ENCODE results near the gene KLK5. TPM values are rescaled to one million over a fixed set of nuclear protein-coding genes. Genes with fewer than 3 reads are reported as not detected.
"Not testable (repeated sequence)": the region's sequence is repeated elsewhere in the genome, so short reads cannot be mapped to it uniquely, and the experiment has no call there.

KLK5 gene
- total RNA-seq, 1 donor from 2014 or later = not detected

GRCh38 chr19:50898018-50898417, 54.8 kb downstream of the KLK5 start:
- intact Hi-C loops (cut with DNase I) = no loop called here
- DNase-seq (ENCODE audit: missing footprints) = no peak
- ATAC-seq = no peak

- no peak for DNase-seq (ENCODE audit: missing footprints)
- intact Hi-C loops (cut with DNase I) = no loop called here
- ATAC-seq = no peak
Measured at GRCh38 chr19:50897612-50898011, 55.2 kb downstream of the KLK5 start.

- no peak for ATAC-seq
- no peak for DNase-seq (ENCODE audit: missing footprints)
- intact Hi-C loops (cut with DNase I) = no loop called here
Measured at GRCh38 chr19:50897191-50897607, 55.6 kb downstream of the KLK5 start.

- DNase-seq (ENCODE audit: missing footprints) (no peak), ATAC-seq (peak; percentile 31)
- intact Hi-C loops (cut with DNase I) = no loop called here
Measured at GRCh38 chr19:50896591-50897190, 56.1 kb downstream of the KLK5 start.

- intact Hi-C loops (cut with DNase I); DNase-seq (ENCODE audit: missing footprints); ATAC-seq: not testable (repeated sequence)
Measured at GRCh38 chr19:50896089-50896590, 56.7 kb downstream of the KLK5 start.

- no peak for ATAC-seq
- intact Hi-C loops (cut with DNase I) = no loop called here
- DNase-seq (ENCODE audit: missing footprints) = no peak
Measured at GRCh38 chr19:50894478-50895356, 58.1 kb downstream of the KLK5 start.

Other genes starting within 250 kb of the KLK5 start
- gene SHANK1, start 233.2 kb downstream of the KLK5 start, total RNA-seq = 0.22 TPM
- gene CLEC11A, start 229.7 kb downstream of the KLK5 start, total RNA-seq = 4.0 TPM
- not detected for gene GPR32, start 182.6 kb downstream of the KLK5 start, total RNA-seq
- not detected for gene ACP4, start 162.6 kb downstream of the KLK5 start, total RNA-seq
- gene KLK1, start 129.3 kb downstream of the KLK5 start, total RNA-seq = 0.32 TPM
- gene KLK15, start 119.5 kb downstream of the KLK5 start, total RNA-seq = not detected
- not detected for gene KLK3, start 98.1 kb downstream of the KLK5 start, total RNA-seq
- gene KLK2, start 79.6 kb downstream of the KLK5 start, total RNA-seq = not detected
- not detected for gene KLK4, start 41.6 kb downstream of the KLK5 start, total RNA-seq
- gene KLK6, start 16.6 kb upstream of the KLK5 start, total RNA-seq = not detected
- gene KLK7, start 30.9 kb upstream of the KLK5 start, total RNA-seq = not detected
- not detected for gene KLK8, start 48.6 kb upstream of the KLK5 start, total RNA-seq
- gene KLK10, start 66.7 kb upstream of the KLK5 start, total RNA-seq = not detected
- not detected for gene KLK11, start 73.6 kb upstream of the KLK5 start, total RNA-seq
- gene KLK12, start 82.0 kb upstream of the KLK5 start, total RNA-seq = not detected
- not detected for gene KLK13, start 112.1 kb upstream of the KLK5 start, total RNA-seq
- gene KLK14, start 129.8 kb upstream of the KLK5 start, total RNA-seq = 2.8 TPM
- gene CTU1, start 155.4 kb upstream of the KLK5 start, total RNA-seq = 5.2 TPM
- gene SIGLEC9, start 171.9 kb upstream of the KLK5 start, total RNA-seq = 2.9 TPM
- 0.87 TPM for gene SIGLEC7, start 189.3 kb upstream of the KLK5 start, total RNA-seq